Activated CD4-positive, alpha-beta memory T cell treated with anti-CD3 and anti-CD28 coated beads, Interleukin-2, amount 10 ng/mL, durations not matched to agents 7 days and 5 days (primary cell): ENCODE measurements around the gene DTNB. TPM values are rescaled to one million over a fixed set of nuclear protein-coding genes. Genes with fewer than 3 reads are reported as not detected.
"Not testable (repeated sequence)": the region's sequence is repeated elsewhere in the genome, so short reads cannot be mapped to it uniquely, and the experiment has no call there.

ENCODE experiments used
- CTCF ChIA-PET: fragments of 350-600 bp; sonication (Branson Sonifier 250); formaldehyde crosslinking; loops from one replicate; lab custom pipeline; 2021; ENCODE audit warnings: antibody characterized with exemption, inconsistent platforms; lab: Charles Lee
- POLR2A ChIA-PET: fragments of 350-600 bp; sonication (Branson Sonifier 250); formaldehyde crosslinking; loops from one replicate; lab custom pipeline; 2021; ENCODE audit warnings: antibody characterized with exemption; lab: Charles Lee
- DNase-seq: peaks from one replicate; pipeline ENCODE4 v3.0.0-alpha.2; 2020
- H3K27ac Mint-ChIP-seq: one replicate; pipeline ENCODE4 v1.8.0; 2021; ENCODE audit warnings: mild to moderate bottlenecking, mixed read lengths
- H3K27me3 Mint-ChIP-seq: one replicate; pipeline ENCODE4 v1.8.0; 2021; ENCODE audit warnings: mixed read lengths
- H3K36me3 Mint-ChIP-seq: one replicate; pipeline ENCODE4 v1.8.0; 2021; ENCODE audit warnings: low read depth, mixed read lengths
- H3K4me1 Mint-ChIP-seq: one replicate; pipeline ENCODE4 v1.8.0; 2021; ENCODE audit warnings: mixed read lengths
- H3K4me3 Mint-ChIP-seq: one replicate; pipeline ENCODE4 v1.8.0; 2021; ENCODE audit warnings: mild to moderate bottlenecking, mixed read lengths
- H3K9me3 Mint-ChIP-seq: one replicate; pipeline ENCODE4 v1.8.0; 2021; ENCODE audit warnings: mixed read lengths
- total RNA-seq, 2 experiments: library from RNA; stranded (reverse); gene quantifications; one replicate each; pipeline ENCODE4 v1.2.3, GENCODE V29; 2021

DTNB gene
- total RNA-seq: 10 to 100 TPM; 27.0 to 29.8 TPM

DNA sequence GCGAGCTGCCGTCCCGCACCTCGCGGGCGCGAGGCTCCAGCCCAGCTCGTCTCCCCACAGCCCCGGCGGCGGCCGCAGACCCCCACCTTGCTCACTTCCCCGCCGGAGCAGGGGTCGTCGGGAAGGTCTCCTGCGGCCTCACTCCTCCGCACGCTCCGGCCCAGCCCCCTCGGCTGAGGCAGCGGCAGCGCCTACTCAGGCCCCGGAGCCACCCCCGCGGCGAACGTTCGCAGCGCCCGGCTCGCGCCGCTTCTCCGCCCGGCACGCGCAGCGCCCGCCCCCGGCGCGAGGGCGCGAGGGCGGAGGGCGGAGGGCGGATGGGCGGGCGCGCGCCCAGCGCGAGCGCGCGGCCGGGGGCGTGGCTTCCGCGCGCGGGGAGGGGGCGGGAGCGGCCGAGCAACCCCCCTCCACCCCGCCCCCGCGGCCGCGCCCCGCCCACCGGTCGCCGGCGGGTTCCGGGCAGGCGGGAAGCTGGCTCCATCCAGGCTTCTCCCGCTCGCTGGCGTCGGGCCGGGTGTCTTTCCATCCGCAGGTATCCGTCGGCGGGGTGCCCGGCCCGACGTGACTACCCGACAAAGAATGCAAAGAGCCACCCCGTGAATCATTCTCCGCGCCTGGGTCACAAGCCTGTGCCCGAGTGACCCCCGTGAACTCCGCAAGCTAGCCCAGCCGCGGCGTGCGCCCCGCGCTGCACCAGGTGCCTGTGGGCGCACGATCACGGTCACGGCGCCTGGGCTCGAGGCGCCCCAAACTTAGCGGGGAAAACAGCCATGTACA lies at the start of gene DTNB:
Gene DTNB (minus strand): TSS at position 278 of the 777 bp plus-strand sequence. CDS start 20,917 bp downstream, outside the sequence.
- peaks cover 33% of the 10 kb centered on the region for H3K4me1 Mint-ChIP-seq
- H3K4me3 Mint-ChIP-seq: peak within 1 kb of the TSS; percentile 82
- no peaks in the 10 kb centered on the region for H3K9me3 Mint-ChIP-seq
- H3K27me3 Mint-ChIP-seq: peaks cover 15% of the 10 kb centered on the region
- DNase-seq: peak; percentile 86
- ChIA-PET POLR2A (interaction anchor here (0.5 to 2.8 kb wide), 13 partner anchors 9 to 511 kb away, joined by 3 to 11 read pairs (median 4); partner anchors contain the start of gene ASXL2), CTCF (interaction anchor here (0.6 to 2.1 kb wide), 7 partner anchors 13 to 395 kb away, joined by 3 to 8 read pairs (median 3); no protein-coding TSS in a partner anchor)
- peaks cover 2% of the 10 kb centered on the region for H3K36me3 Mint-ChIP-seq
- H3K27ac Mint-ChIP-seq: peak within 1 kb of the TSS; percentile 61

- Mint-ChIP-seq H3K27me3 (peaks cover 3% of the 10 kb centered on the region), H3K4me1 (peaks cover 15% of the 10 kb centered on the region), H3K9me3 (no peaks in the 10 kb centered on the region), H3K36me3 (no peaks in the 10 kb centered on the region), H3K27ac (no peak overlapping the region), H3K4me3 (no peak overlapping the region)
- no peak for DNase-seq
- ChIA-PET CTCF (interaction anchor here (0.6 to 1.3 kb wide), 4 partner anchors 8 to 129 kb away, joined by 3 to 5 read pairs (median 4); no protein-coding TSS in a partner anchor), POLR2A (interaction anchor here (0.6 to 1.5 kb wide), 2 partner anchors 19 to 72 kb away, joined by 5 to 9 read pairs; no protein-coding TSS in a partner anchor)
Measured at GRCh38 chr2:25722224-25722623, 48.8 kb upstream of the DTNB start.

DNA sequence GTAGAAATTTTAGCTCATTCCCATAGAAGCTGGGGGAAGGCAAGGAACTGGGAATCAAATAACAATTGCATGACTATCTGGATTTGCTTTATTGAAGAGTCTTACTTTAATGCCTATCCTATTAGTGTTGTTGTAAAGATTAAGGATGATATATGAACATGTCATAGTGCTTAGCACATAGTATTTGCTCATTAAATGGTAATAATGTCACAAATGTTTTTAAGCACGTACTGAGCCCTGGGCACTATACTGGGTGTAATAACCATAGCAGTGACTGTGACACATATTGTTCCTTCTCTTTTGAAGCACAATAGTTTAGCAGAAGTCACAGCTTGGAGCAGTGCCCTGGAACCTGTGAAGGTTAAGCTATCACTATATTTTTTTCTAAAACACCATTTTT lies 47.2 kb upstream of the DTNB start:
- CTCF ChIA-PET: interaction anchor here (0.6 to 1.1 kb wide), 2 partner anchors 114 to 328 kb away, joined by 3 read pairs; no protein-coding TSS in a partner anchor

GRCh38 chr2:25714740-25715139 lies 41.4 kb upstream of the DTNB start:
- no peak for DNase-seq
- ChIA-PET CTCF (interaction anchor here (1.0 kb wide), 1 partner anchor 16 kb away, joined by 3 read pairs; no protein-coding TSS in a partner anchor), POLR2A (no interaction called here)
- Mint-ChIP-seq H3K27ac (no peak overlapping the region), H3K4me3 (no peak overlapping the region), H3K36me3 (no peaks in the 10 kb centered on the region), H3K27me3 (peaks cover 18% of the 10 kb centered on the region), H3K9me3 (peaks cover 2% of the 10 kb centered on the region), H3K4me1 (peaks cover 14% of the 10 kb centered on the region)

More for the DNA sequence above, 47.2 kb upstream of the DTNB start:
- POLR2A ChIA-PET: no interaction called here
- H3K27me3 Mint-ChIP-seq: peaks cover 7% of the 10 kb centered on the region
- DNase-seq: no peak
- H3K4me1 Mint-ChIP-seq: peaks cover 15% of the 10 kb centered on the region
- no peaks in the 10 kb centered on the region for H3K36me3 Mint-ChIP-seq
- H3K4me3 Mint-ChIP-seq: no peak overlapping the region
- H3K9me3 Mint-ChIP-seq: no peaks in the 10 kb centered on the region
- H3K27ac Mint-ChIP-seq: no peak overlapping the region

GRCh38 chr2:25712455-25712854 lies 39.1 kb upstream of the DTNB start:
- H3K27me3 Mint-ChIP-seq: peaks cover 18% of the 10 kb centered on the region
- no peak overlapping the region for H3K4me3 Mint-ChIP-seq
- ChIA-PET POLR2A (no interaction called here), CTCF (interaction anchor here (1.3 kb wide), 1 partner anchor 13 kb away, joined by 4 read pairs; no protein-coding TSS in a partner anchor)
- H3K27ac Mint-ChIP-seq: no peak overlapping the region
- peaks cover 2% of the 10 kb centered on the region for H3K9me3 Mint-ChIP-seq
- DNase-seq: no peak
- peaks cover 14% of the 10 kb centered on the region for H3K4me1 Mint-ChIP-seq
- H3K36me3 Mint-ChIP-seq: no peaks in the 10 kb centered on the region

GRCh38 chr2:25711675-25712354 lies 38.4 kb upstream of the DTNB start:
- DNase-seq: no peak
- Mint-ChIP-seq H3K4me3 (no peak overlapping the region), H3K4me1 (peaks cover 14% of the 10 kb centered on the region), H3K36me3 (no peaks in the 10 kb centered on the region), H3K27me3 (peaks cover 16% of the 10 kb centered on the region), H3K27ac (no peak overlapping the region), H3K9me3 (peaks cover 2% of the 10 kb centered on the region)
- ChIA-PET CTCF (interaction anchor here (1.3 kb wide), 1 partner anchor 12 kb away, joined by 4 read pairs; no protein-coding TSS in a partner anchor), POLR2A (no interaction called here)

DNA sequence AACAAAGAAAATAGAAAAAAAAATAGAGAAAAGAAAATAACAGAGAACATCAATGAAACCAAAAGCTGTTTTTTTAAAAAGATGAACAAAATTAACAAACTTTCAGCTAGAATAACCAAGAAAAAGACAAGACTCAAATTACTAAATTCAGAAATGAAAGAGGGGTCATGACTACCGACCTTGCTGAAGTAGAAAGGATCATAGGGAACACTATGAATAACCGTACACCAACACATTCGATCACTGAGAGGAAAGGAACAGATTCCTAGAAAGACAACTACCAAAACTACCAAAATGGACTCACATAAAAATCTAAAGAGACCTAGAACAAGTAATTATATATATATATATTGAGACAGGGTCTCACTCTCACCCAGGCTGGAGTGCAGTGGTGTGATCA lies 37.4 kb upstream of the DTNB start:
- Mint-ChIP-seq H3K27ac (no peak overlapping the region), H3K4me1 (peaks cover 14% of the 10 kb centered on the region), H3K4me3 (no peak overlapping the region), H3K27me3 (peaks cover 14% of the 10 kb centered on the region), H3K9me3 (peaks cover 2% of the 10 kb centered on the region), H3K36me3 (no peaks in the 10 kb centered on the region)
- ChIA-PET CTCF (interaction anchor here (2.4 kb wide), 1 partner anchor 10 kb away, joined by 13 read pairs; no protein-coding TSS in a partner anchor), POLR2A (no interaction called here)
- no peak for DNase-seq

DNA sequence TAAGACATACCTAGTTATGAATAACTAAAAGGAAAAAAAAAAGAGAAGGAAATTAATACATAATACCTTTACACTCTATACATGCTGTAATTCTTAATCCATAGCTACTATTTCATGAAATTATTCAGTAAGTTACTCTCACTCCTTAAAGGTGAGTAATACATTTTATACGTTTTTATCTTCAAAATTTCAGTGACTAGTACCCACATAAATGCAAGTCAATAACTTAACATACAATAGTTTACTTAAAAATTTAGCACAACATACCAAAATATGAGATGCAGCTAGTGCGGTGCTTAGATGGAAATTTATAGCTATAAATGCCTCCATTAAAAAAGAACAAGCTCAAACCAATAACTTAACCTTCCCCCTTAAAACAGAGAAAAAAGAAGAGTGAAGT lies 36.0 kb upstream of the DTNB start:
- DNase-seq: no peak
- peaks cover 2% of the 10 kb centered on the region for H3K9me3 Mint-ChIP-seq
- peaks cover 9% of the 10 kb centered on the region for H3K27me3 Mint-ChIP-seq
- CTCF ChIA-PET: interaction anchor here (1.1 to 2.4 kb wide), 3 partner anchors 9 to 18 kb away, joined by 3 to 13 read pairs (median 3); no protein-coding TSS in a partner anchor
- H3K27ac Mint-ChIP-seq: no peak overlapping the region
- H3K36me3 Mint-ChIP-seq: no peaks in the 10 kb centered on the region
- no peak overlapping the region for H3K4me3 Mint-ChIP-seq
- H3K4me1 Mint-ChIP-seq: peaks cover 14% of the 10 kb centered on the region
- POLR2A ChIA-PET: no interaction called here

DNA sequence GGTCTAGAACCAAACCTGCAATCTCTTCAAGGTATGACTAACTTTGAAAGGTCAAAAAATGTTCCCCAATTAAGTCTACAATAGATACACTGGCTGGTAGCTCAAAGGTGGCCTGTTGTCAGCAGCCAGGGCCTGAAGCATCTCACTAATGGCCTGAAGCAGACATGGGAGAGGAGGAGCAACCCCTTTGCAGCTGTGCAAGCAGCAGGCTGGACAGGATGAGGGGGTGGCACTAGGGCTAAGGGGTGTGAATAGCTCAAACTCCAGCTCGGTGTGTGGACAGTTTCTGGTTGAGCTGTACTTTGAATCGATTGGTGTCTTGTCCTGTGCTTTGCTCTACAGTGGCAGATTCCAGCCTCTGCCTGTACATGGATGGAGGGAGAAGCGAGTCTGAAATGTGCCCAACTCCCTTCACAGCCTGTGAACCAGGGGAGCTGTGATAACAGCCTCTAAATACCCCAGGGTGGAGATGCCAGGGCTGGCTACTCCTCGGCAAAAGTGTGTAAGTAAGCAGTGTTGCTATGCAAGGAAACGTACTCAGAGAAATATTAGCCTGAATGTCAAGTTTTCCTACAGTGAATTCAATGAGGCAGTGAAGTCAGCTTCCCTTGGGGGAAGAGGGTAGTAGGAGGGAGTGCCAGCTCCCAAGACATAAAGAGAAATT lies 34.7 kb upstream of the DTNB start:
- no peak for DNase-seq
- H3K27me3 Mint-ChIP-seq: peaks cover 5% of the 10 kb centered on the region
- POLR2A ChIA-PET: interaction anchor here (1.1 to 1.3 kb wide), 3 partner anchors 9 to 17 kb away, joined by 3 read pairs; no protein-coding TSS in a partner anchor
- no peaks in the 10 kb centered on the region for H3K36me3 Mint-ChIP-seq
- no peak overlapping the region for H3K27ac Mint-ChIP-seq
- peaks cover 15% of the 10 kb centered on the region for H3K4me1 Mint-ChIP-seq
- no peak overlapping the region for H3K4me3 Mint-ChIP-seq
- CTCF ChIA-PET: interaction anchor here (1.1 kb wide), 1 partner anchor 10 kb away, joined by 3 read pairs; no protein-coding TSS in a partner anchor
- H3K9me3 Mint-ChIP-seq: no peaks in the 10 kb centered on the region

GRCh38 chr2:25705575-25705974 lies 32.2 kb upstream of the DTNB start:
- POLR2A ChIA-PET, H3K4me1 Mint-ChIP-seq, H3K27ac Mint-ChIP-seq, H3K27me3 Mint-ChIP-seq, DNase-seq, H3K9me3 Mint-ChIP-seq, H3K4me3 Mint-ChIP-seq, H3K36me3 Mint-ChIP-seq: not testable (repeated sequence)
- CTCF ChIA-PET: interaction anchor here (1.2 kb wide), 1 partner anchor 99 kb away, joined by 4 read pairs; no protein-coding TSS in a partner anchor

DNA sequence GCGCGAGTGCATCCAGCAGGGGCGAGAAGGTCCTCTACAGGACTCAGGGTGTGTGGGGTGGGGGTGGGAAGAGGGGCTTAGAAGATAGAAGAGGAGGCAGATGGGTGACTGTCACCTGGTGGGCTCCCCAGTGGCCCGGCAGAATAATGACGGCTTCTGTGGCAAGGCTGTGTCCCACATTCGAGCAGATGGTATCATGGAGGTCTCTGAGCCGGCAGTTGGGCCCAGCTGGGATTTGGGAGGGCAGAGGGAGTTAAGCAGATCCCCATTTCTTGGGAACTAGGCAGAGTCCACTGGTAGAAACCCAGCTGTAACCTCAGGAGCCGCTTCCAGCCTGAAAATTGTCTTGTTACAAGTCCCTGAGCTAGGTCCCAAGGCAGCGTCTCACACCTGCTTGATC lies 28.4 kb upstream of the DTNB start:
- no peaks in the 10 kb centered on the region for H3K27me3 Mint-ChIP-seq
- no peak overlapping the region for H3K4me3 Mint-ChIP-seq
- POLR2A ChIA-PET: no interaction called here
- CTCF ChIA-PET: interaction anchor here (0.7 to 5.0 kb wide), 11 partner anchors 8 to 153 kb away, joined by 3 to 81 read pairs (median 5); partner anchors contain the start of gene DTNB
- no peaks in the 10 kb centered on the region for H3K36me3 Mint-ChIP-seq
- no peak for DNase-seq
- peaks cover 4% of the 10 kb centered on the region for H3K4me1 Mint-ChIP-seq
- H3K9me3 Mint-ChIP-seq: no peaks in the 10 kb centered on the region
- H3K27ac Mint-ChIP-seq: no peak overlapping the region

- Mint-ChIP-seq H3K27me3 (no peaks in the 10 kb centered on the region), H3K27ac (no peak overlapping the region), H3K9me3 (no peaks in the 10 kb centered on the region), H3K4me1 (peaks cover 4% of the 10 kb centered on the region), H3K4me3 (no peak overlapping the region), H3K36me3 (no peaks in the 10 kb centered on the region)
- DNase-seq: peak; percentile 26
- CTCF ChIA-PET: interaction anchor here (0.6 to 5.0 kb wide), 23 partner anchors 9 to 424 kb away, joined by 3 to 81 read pairs (median 4); partner anchors contain the start of gene DTNB
- POLR2A ChIA-PET: interaction anchor here (0.8 to 2.2 kb wide), 3 partner anchors 28 to 93 kb away, joined by 3 to 13 read pairs (median 4); no protein-coding TSS in a partner anchor
Measured at GRCh38 chr2:25700221-25700660, 26.9 kb upstream of the DTNB start.
